Activated CD4-positive, alpha-beta T cell treated with anti-CD3 and anti-CD28 coated beads, Interleukin-2, amount 50 U/mL, for 16 hours (primary cell): ENCODE measurements around the gene MPP7.

Source experiments
- DNase-seq: peaks from one replicate; pipeline ENCODE4 v3.0.0-alpha.2; 2020

MPP7 gene

DNA sequence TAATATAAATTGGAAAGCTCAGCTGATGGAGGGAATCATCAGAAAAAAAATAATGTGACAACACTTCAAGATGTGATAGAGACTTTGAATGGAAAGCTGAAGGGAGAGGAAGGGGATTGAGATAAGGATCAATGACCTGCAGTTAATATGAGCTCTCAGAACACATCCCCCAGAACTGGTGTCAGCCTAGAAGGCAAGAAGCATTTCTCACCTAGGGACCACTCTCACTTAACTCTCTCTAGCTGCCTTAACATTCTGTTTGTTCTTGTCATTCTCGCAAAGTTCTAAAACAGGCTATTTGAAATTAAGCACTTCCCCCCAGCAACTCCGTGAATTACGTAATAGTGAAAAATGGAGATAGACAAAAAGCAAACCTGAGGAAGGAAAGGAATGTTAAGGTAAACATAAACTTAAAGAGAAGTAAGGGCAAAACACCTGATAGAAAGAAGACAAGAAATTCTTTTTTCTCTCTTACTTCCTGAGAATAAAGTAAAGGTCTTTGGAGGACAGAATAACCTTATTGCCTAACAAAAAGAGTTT, 1.2 kb upstream of the MPP7 start:
- DNase-seq: no peak

DNA sequence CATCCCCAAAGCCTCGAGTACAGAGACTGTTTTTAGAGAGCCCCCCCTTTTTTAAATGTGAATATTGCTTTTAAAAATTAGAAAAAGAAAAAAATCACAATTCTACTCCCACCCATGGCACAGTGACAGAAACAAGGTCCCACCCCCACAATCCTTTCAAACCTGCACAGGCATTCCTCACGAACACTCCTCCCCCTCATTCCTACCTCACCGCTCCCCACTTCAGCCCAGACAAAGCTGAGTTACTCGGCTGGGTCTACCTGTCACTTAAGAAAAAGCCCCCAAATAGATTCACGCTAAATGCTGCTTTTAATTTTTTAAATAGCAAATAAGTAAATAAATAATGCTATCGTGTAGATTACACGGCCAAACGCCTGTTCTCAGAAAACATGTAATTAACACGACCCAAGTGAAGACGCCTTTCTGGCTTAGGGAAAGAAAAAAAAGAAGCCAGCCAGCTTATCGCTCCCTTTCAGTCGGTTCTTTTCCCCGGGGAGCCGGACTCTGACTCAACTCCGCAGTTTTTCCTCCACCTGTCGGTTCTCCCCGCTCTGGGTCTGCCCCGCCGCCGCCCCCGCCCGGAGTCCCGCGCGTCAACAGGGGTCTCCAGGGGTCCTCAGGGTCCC, 739 bp downstream of the MPP7 start:
- no peak for DNase-seq

DNA sequence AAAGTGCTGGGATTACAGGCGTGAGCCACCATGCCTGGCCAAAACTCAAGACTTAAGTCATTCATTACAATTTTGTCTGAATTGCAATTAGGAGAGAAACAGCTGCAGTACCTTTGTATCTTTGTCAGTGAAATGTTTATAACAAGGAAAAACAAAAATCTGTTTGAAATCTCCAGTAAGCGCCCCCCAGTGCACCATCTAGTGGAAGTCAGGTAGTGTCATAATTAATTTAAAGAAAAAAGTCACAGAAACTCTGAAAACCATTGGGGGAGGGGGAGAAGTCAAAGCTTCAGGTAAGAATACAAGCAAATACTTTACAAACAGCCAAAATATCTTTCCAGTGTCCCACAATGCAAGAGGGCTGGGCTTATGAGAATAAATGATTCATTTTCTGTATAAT, 2.8 kb downstream of the MPP7 start:
- DNase-seq: no peak

DNA sequence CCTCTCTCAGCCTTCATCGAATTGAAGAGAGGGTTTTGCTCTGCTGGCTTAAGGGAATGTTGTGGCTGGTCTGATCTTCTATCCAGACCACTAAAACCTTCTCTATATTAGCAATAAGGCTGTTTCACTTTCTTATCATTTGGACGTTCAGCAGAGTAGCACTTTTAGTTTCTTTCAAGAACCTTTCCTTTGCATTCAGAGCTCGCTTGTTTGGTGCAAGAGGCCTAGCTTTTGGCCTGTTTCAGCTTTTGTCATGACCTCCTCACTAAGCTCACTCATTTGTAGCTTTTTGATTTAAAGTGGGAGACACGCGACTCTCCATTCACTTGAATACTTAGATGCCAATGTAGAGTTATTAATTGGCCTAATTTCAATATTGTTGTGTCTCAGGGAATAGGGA, 3.9 kb downstream of the MPP7 start:
- peak; percentile 57 for DNase-seq

DNA sequence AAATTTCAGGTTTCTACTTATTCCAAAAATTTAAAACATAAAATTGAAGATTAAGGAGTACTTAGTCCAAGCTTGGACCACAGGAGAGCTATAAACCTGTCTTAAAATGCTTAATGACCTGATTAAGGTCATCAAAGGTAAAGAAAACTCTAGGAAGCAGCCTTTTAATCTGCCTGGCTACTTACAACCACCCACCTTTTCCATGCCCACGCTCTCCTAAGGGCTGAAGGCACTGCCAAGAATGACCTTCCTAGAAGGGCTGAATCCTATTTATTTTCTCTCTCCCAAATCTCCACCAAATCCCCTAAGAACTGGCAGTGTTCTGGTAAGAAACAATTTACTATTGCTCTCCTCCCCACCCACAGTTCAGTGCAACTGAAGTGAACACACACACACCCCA, 6.8 kb downstream of the MPP7 start:
- DNase-seq: no peak

DNA sequence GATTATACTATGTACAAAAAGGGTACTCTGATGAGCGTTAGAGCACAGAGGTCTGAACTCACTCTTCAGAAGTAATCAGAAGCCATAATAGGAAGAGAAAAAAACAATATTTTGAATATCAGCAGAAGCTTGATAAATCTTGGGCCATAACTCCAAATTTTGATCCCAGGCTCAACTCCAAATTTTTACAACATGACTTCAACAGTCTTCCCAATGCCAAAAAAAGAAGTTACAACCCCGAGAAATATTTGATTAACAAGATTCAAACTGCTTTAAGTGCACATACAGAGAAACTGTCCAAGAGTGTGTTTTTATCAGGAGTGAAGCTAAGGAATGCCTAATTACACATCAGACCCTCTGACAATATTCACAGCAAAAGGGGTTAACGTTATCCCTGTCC, 7.5 kb downstream of the MPP7 start:
- DNase-seq: no peak

DNA sequence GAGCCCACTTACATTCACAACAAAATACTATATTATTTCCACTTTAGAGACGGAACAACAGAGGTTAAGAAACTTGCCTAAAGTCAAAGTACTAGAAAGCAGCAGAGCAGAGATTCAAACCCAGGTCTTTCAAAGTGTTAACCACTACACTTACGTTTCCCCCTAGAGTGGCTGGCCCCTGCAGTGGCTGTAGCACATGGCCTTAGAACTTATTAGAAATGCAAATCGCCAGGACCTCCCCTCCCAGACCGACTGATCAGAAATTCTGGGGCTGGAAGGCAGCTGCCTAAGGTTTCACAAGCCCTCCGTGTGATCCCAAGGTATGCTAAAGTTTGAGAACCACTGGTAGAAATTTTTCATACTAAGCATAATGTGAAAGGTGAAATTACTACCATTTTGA, 8.1 kb downstream of the MPP7 start:
- DNase-seq: no peak

DNA sequence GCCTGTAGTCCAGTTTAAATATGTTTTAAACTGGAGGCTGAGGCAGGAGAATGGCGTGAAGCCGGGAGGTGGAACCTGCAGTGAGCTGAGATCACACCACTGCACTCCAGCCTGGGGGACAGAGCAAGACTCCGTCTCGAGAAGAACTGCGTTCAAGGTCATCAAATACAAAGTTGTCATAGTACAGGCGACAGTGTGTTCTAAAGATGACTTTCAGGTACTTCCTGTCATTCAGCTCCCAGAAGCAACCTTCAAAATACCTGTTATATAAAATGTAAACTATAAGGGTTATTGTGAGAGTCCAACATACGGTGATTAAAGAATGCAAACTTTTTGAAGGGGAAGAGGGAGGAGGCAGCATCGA, 8.7 kb downstream of the MPP7 start:
- no peak for DNase-seq

DNA sequence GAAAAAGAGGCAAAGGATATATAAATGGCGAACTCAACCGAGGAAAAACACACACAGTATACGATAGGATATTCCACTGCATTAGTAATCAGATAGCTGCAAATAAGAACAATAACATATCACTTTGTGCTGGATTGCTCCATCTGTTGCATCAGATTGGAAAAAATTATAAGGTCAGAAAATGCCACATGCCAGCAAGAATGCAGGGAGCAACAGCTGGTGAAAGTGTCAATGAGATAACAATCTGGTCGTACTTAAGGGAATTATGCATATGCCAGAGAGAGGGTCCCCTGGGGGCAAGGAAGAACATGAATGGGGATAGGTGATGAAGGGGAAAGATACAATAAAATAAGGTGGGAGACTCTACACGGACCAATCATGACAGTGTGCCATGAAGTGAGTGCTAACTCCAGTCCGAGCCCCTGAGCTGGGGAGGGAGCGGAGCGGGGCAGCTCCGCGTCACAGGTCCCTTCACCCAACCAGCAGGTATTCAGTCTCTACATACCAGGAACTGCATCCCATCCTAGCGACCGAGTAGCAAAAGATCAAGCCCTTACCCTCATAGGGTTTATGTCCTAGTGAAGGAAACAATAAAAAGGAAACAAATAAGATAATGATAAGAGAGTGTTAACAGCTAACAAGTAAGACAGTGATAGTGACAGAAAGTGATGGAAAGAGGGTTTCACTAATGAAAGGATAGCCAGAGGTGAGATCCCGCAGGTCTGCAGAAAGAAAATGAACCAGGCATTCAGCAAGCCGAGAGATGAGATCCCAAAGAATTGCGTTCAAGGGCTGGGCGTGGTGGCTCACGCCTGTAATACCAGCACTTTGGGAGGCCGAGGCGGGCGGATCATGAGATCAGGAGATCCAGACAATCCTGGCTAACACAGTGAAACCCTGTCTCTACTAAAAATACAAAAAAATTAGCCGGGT, 9.4 kb downstream of the MPP7 start:
- DNase-seq: no peak

DNA sequence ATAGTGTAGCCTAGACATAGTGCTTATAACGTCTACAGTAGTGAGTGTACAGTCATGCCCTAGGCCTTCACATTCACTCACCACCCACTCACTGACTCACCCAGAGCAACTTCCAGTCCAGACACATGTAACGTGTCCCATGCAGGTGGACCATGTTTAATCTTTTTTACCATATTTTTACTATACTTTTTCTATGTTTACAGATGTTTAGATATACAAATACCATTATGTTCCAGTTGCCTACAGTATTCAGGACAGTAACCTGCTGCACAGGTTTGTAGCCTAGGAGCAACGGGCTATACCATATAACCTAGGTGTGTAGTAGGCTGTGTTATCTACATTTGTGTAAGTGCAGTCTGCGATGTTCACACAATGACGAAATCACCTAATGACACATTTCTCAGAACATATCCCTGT, 11.0 kb downstream of the MPP7 start:
- DNase-seq: peak; percentile 39

DNA sequence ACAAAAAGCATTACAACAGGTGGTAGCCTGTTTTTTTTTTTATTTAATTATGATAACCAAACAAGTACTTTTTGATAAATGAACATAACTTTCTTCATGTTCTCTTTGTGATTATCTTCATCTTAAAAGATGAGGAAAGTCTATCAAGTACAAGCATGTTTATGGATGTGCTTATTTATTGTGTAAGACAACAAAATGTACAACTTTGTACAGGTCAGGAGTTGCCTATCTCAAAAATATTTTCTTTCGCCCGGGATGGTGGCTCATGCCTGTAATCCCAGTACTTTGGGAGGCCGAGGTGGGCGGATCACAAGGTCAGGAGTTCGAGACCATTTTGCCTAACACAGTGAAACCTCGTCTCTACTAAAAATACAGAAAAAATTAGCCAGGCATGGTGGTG, 17.0 kb downstream of the MPP7 start:
- DNase-seq: no peak

DNA sequence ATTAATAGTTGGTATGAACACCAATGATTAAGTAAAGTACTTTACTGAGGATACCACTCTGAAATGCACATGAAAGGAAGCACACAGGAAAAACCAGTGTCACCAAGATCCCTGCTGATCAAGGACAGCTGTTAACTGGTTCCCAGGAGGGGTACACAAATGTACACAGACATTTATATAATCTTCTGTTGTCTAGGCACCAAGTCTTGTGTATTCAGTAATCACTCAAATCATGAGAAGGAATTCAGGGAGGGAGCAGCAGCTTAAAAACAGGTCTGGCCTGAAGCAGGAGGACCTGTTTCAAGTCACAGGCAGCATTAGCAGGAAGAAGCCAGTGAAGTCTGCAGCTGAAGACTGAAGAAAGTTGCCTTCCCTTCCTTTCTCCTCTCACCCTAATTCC, 18.7 kb downstream of the MPP7 start:
- DNase-seq: no peak

DNA sequence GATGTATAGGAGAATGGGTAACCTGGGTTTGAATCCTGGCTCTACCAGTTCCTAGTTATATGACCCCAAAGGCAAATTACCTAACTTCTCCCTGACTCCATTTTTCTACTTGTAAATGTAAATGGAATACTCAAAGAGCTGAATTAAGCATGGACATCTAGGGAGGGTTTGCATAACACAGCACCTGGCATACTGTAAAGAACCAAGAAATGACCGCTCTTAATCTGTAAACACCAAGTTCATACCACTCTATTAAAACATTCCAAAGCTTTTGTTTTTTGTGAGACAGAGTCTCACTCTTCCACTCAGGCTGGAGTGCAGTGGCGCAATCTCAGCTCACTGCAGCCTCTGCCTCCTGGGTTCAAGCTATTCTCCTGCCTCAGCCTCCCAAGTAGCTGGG, 19.6 kb downstream of the MPP7 start:
- DNase-seq: no peak

DNA sequence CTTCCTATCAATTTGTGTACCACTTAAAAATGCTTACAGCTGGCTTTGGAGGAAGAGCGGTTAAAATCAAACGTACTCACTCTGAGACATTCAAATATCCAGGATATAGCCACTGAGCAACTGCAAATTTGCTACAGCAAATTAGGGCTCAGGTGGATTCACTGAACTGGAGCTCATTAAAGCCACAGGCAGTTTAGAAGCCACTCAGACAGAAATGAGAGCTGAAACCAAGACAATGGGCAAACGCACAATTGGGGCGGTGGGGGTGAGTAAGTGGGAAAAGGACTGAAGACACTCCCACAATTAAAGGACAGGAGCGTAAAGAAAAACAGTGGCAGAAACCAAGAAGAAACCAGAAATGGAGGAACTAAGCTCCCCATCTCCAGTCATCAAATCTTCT, 20.5 kb downstream of the MPP7 start:
- DNase-seq: no peak

DNA sequence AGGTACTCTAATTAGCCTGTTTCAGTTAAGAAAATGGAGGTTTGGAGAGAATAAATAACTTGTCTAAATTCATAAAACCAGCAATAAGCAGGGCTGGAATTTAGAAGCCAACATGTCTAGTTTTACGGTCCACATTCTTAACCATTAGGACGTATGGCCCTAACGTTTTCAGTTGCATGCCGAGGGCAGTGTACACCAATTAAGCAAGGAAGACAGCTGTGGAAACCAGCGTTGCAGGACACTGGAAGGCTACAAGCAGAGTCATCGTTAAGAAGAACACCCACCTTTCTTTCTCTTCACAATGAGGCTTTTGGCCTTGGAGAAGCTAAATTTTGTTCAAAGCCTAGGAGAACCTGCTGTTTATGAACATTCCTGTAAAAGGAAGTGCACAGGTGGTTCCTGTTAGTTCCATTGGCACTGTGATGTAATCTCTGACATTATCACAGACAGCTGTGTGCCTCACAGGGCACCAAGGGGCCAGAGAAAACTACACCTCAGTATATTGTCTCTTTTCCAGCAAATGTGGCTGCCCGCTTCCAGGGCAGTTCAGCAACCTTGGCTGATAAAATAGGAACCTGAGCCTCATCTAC, 21.0 kb downstream of the MPP7 start:
- no peak for DNase-seq

DNA sequence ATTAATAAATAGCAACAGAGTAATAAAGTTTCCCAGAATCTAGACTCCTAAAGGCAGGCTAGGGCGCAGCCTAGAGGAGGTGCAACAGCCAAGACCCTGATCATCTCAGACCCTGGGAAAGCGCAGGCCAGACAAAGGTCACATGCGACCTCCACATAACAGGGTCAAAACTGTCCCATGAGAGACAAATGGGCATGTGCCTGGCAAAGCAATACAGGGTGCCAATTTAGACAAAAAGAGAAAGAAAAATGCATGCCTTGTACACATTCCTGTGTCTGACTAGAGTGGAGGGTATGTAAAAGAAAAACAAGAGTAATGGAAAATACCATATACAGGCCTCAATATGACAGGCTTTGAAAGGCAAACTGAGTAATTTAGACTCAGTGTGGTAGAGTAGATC, 22.2 kb downstream of the MPP7 start:
- DNase-seq: no peak

DNA sequence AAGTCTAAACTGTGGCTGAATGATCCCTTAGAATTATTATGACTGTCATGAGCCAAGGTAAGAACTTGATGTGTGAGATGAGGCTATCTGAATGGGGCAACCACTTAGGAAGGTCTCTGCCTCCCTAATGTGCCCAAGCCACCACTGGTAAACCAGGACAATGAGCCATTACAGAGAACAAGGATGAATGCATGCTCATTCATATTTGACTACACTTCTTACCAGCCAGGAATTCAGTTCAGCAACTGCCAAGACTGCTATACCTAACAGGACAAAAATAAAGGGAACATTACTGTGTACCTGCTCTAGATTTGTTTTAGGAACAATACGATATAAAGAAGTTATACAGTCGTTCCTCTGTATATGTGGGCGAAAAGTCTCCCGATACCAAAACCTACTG, 23.0 kb downstream of the MPP7 start:
- DNase-seq: no peak

DNA sequence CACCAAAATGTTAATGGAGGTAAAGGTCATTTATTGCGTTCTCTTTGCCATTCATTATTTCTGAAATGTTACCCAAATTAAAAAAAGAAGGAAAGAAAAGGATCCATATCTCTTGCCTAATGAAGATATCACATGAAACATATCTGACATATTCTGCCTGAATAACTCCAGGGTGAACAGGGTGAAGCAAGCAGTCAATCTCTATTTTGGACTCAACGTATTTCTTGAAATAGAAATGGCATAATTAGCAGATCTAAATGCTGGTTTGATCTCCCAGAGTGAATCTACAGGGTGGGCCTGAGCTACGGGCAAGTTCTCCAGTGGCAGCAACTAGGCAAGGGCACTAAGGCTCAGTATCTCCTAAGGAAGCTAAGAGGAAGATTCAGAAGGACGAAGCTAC, 24.0 kb downstream of the MPP7 start:
- DNase-seq: no peak

DNA sequence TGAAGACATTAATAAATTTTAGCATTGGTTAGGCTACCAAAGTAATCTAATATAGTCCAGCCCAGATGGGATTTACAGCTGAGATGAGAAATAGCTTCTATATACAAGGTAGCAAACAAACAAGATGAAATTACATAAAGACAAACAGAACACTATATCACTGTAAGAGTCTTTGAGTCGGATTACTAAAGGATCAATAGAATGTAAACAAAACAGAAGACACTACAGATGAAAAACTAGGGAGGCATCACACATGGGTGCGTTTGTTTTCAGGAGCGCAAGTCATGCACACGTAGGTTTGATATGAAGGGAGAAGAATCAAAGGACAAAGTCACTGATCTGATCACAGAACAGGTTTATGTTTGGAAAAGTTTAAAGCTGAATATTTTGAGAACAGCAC, 26.5 kb downstream of the MPP7 start:
- no peak for DNase-seq

DNA sequence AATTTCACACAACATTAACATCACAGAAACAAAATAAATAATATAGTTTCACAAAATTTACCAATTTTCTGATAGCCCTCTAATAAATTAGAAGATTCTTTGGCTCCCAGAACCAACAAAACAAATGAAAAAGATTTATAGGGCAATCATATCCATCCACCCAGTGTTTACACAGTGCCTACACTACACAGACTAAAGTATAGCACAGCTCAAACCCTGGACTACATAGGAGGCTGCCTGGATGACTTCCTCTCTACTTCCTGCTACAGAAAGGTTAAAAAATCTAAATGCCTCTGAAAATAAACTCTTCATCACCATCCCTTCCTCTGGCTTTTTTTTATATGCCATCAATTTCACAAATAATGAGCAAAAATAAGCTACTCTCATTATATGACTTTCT, 28.4 kb downstream of the MPP7 start:
- no peak for DNase-seq

DNA sequence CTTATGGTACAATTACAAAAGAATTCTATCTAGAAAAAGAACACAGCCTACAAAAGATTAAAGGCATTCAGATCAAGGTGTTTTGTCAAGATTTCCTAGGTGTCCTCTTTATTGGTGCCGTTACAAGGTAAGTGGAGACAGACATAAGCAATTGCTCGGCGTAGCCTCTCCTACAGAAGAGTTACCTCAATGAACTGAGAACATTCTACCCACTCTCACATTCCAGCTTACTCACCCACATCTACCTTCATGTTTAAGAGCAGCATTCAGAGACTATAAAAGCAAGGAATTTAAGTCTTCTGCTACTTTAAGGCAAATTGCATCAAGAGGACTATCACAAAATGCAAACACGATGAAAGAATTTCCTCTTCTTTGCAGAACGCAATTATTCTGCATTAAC, 29.5 kb downstream of the MPP7 start:
- no peak for DNase-seq

DNA sequence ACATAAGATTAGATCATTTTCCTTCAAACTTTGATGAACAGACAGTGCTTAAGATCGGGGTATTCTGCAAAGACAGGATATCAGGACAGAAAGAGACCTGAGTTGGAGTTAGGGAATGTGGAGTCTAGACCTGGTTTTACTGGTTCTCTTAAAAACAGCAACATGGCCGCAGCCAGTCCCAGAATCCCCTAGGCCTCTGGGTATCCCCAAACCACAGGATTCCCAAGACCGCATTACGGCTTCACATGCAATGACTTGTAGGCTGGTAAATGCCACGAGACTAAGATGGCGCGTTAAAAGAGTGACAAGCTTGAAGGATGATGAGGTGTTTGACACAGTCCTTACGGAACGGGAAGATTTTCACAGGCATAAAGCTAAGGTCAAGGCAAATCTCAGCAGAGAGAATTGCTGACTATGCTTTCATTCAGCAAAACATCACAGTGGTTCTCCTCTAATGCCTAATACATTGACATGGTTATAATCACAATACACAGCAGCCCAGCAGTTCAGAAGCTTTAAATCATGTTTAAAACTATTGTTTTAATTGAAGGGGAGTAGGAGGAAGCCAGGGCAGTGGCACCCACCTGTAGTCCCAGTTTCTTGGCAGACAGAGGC, 32.9 kb downstream of the MPP7 start:
- DNase-seq: no peak

DNA sequence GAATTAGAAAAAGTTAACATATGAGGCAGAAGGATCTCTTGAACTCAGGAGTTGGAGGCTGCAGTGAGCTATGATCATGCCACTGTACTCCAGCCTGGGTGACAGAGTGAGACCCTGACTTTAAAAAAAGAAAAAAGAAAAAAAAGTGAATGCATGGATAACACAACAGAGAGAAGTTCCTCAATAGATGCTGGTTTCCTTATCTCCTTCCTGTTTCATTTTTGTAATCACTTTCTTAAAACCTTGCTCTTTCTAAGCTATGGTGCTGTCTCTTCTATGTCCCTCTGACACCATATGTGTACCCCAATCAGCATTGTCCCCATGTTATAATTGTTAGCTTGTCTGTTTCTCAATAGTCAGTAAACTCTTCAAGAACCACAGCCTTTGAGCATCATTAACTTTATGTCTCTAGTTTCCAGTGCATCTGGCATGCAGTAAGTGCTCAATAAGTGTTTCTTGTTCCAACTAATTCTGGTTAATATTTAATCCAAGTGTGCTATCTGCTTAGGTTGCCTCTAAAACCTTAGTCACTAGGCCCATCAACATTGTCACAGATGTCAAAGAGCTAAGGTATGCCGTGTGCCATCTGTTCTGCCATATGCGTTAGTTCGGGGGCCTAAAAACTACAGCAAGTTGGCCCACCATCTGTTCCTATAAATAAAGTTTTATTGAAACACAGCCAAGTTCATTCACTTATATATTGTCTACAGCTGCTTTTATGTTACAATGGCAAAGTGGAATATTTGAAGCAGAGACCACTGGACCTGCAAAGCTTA, 36.2 kb downstream of the MPP7 start:
- DNase-seq: no peak
